DOHH2 (cell line): ENCODE data around the gene IQGAP3.

Experiments
- CTCF ChIP-seq: fragments of 200-600 bp; sonication (generic); IDR thresholded peaks from one replicate; pipeline ENCODE4 v1.5.1; 2014; ENCODE audit warnings: antibody characterized with exemption, mild to moderate bottlenecking, low read depth, low read length; ENCODE audit not compliant: poor library complexity, severe bottlenecking
- EZH2phosphoT487 ChIP-seq: fragments of 200-600 bp; sonication (generic); IDR thresholded peaks from 2 replicates; pipeline ENCODE4 v1.6.1; 2017; ENCODE audit warnings: borderline replicate concordance, mild to moderate bottlenecking, antibody characterized with exemption, low read length, moderate library complexity, mixed read lengths

- TF ChIP-seq CTCF (no peak), EZH2phosphoT487 (no peak)
Observed at GRCh38 chr1:156523801-156524480, 48.4 kb downstream of the IQGAP3 start.
